Ovary (tissue), 3 donors: Measurements from ENCODE around the gene PAOX.

Source experiments
- POLR2A ChIP-seq: fragments of 450-650 bp; IDR thresholded peaks from one replicate; pipeline ENCODE4 v1.6.1; 2017; ENCODE audit warnings: antibody characterized with exemption, mild to moderate bottlenecking, moderate library complexity
- TF ChIP-seq, protein P1 (sequence below), 3 donors: fragments of 450-650 bp in 2 of 3; fragments of 200-600 bp in 1 of 3; IDR thresholded peaks; one replicate each; pipeline versions ENCODE4 v1.5.1 to v1.8.0; 2016 to 2022; ENCODE audit warnings: antibody characterized with exemption in 3 of 3, mild to moderate bottlenecking in 1 of 3
- donor health status: DM: no; HTN: no; CAD: no.

- no peak for TF ChIP-seq POLR2A
- TF ChIP-seq, protein P1, sequence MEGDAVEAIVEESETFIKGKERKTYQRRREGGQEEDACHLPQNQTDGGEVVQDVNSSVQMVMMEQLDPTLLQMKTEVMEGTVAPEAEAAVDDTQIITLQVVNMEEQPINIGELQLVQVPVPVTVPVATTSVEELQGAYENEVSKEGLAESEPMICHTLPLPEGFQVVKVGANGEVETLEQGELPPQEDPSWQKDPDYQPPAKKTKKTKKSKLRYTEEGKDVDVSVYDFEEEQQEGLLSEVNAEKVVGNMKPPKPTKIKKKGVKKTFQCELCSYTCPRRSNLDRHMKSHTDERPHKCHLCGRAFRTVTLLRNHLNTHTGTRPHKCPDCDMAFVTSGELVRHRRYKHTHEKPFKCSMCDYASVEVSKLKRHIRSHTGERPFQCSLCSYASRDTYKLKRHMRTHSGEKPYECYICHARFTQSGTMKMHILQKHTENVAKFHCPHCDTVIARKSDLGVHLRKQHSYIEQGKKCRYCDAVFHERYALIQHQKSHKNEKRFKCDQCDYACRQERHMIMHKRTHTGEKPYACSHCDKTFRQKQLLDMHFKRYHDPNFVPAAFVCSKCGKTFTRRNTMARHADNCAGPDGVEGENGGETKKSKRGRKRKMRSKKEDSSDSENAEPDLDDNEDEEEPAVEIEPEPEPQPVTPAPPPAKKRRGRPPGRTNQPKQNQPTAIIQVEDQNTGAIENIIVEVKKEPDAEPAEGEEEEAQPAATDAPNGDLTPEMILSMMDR (IDR thresholded peaks at IDR 0.05), result no peak
These were observed 12.9 kb downstream of the PAOX start for GRCh38 chr10:133391761-133392518.
